Measurements from ENCODE around the gene CHI3L1. TPM values are rescaled to one million over a fixed set of nuclear protein-coding genes. Genes with fewer than 3 reads are reported as not detected.

The CHI3L1 gene
- total RNA-seq, 1 donor from 2014 or later = not detected

DNA sequence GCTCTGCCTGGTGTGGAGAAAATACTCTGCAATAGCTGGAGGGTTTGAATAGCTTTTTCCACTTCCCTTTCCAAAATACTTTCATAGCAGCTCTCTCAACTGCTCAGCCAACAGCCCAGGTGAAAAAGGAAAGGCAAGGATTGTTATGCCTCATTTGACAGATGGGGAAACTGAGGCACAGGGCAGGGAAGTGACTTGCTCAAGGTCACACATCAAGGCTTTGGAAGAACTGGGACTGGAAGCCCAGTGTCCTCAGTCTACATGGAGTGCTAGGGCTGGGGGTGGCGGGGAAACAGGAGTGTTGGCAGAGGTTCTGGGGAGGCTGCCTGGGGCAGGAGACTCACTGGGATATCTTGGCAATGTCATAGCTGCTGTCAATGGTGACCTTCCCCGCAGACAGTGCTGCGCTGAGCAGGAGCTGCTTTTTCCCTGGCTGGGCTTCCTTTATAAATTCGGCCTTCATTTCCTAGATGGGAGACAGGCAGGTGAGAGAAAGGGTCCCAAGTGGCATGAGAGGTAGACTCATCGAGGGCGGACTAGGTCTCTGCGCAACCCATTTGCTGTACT is 4.0 kb downstream of the CHI3L1 start:
- no peak overlapping the region for H3K4me3 Mint-ChIP-seq (ENCODE audit: unreplicated experiment)
- DNase-seq (ENCODE audit: low spot score) = no peak
- H3K27me3 Mint-ChIP-seq (ENCODE audit: low read depth) = peaks cover 3% of the 10 kb centered on the region
- no peaks in the 10 kb centered on the region for H3K9me3 Mint-ChIP-seq (ENCODE audit: low read depth)
- peaks cover 8% of the 10 kb centered on the region for H3K4me1 Mint-ChIP-seq (ENCODE audit: low read depth)
- no peak overlapping the region for H3K27ac Mint-ChIP-seq (ENCODE audit: unreplicated experiment)
- H3K36me3 Mint-ChIP-seq (ENCODE audit: low read depth) = no peaks in the 10 kb centered on the region
- TF ChIP-seq, protein P1, sequence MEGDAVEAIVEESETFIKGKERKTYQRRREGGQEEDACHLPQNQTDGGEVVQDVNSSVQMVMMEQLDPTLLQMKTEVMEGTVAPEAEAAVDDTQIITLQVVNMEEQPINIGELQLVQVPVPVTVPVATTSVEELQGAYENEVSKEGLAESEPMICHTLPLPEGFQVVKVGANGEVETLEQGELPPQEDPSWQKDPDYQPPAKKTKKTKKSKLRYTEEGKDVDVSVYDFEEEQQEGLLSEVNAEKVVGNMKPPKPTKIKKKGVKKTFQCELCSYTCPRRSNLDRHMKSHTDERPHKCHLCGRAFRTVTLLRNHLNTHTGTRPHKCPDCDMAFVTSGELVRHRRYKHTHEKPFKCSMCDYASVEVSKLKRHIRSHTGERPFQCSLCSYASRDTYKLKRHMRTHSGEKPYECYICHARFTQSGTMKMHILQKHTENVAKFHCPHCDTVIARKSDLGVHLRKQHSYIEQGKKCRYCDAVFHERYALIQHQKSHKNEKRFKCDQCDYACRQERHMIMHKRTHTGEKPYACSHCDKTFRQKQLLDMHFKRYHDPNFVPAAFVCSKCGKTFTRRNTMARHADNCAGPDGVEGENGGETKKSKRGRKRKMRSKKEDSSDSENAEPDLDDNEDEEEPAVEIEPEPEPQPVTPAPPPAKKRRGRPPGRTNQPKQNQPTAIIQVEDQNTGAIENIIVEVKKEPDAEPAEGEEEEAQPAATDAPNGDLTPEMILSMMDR (IDR thresholded peaks at IDR 0.05) = no peak

DNA sequence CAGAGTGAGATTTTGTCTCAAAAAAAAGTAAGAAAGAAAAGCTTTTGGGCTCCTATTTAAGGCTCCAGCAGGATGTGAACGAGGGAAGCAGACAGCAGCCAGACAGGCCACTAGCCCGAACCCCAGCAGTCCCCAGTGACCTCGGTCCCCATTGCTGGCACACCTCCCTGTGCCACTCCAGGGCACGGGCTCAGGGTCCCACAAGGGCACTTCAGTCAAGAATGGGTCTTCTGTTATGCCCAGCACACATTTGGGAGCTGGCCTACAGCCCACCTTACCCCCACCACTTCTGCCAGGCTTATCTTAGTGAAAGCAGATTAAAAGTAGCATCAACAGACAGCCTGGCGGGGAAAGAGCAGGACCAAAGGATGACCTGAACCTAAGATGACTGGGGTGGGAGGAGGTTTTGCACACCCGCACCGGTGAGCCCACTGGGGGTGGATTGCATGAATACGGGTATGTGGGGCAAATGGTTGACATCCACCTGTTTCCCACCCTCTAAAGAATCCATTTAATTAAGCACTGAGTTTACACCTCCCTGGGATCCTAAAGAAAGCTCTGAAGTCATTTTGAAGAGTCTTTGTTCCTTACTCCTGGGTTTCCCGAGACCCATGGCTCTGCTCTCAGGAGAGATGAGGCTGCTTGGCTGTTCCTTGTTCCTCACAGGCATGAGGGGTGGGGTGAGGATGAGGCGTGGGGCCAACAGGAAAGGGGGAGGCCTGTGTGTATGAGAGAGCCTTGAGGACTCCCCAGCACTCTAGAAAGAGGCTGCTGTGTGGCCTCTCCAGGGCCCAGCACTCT is 4.7 kb downstream of the CHI3L1 start:
- Mint-ChIP-seq H3K27ac (ENCODE audit: unreplicated experiment) (no peak overlapping the region), H3K4me3 (ENCODE audit: unreplicated experiment) (no peak overlapping the region), H3K4me1 (ENCODE audit: low read depth) (peaks cover 15% of the 10 kb centered on the region), H3K36me3 (ENCODE audit: low read depth) (no peaks in the 10 kb centered on the region), H3K27me3 (ENCODE audit: low read depth) (peaks cover 3% of the 10 kb centered on the region), H3K9me3 (ENCODE audit: low read depth) (no peaks in the 10 kb centered on the region)
- no peak for DNase-seq (ENCODE audit: low spot score)
- TF ChIP-seq, protein P1 (IDR thresholded peaks at IDR 0.05) = no peak

DNA sequence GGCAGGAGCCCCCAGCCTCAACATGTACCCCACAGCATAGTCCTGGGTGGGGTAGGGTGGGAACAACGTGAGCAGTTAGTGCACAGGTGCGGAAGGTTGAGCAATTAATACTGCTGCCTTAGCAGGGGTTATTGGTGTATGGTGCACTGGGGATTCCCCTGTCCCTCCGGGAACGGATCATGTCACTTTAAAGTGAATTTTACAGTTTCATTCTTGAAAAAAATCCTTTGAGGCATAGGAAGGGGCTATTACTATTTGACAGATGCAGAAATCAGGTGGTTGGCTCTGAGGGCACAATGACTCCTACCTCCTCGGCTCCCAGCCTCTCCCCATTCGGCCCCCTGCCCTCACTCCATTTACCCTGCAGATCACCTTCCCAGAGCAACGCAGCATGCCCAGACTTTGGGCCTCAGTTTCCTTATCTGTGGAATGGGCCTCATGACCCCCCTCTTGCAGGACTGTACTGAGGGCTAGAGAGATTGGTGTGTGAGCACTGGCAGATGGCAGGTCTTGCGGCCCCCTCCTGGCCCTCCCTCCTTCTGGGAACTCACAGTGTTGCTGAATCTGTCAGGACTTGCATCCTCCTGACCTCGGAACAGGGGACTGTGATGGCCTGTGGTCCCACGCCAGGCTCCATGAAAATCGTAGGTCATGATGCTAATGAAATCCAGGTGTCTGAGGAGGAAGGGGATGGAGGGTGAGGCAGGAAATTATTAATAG is 5.7 kb downstream of the CHI3L1 start:
- DNase-seq (ENCODE audit: low spot score) = no peak
- Mint-ChIP-seq H3K4me3 (ENCODE audit: unreplicated experiment) (no peak overlapping the region), H3K9me3 (ENCODE audit: low read depth) (no peaks in the 10 kb centered on the region), H3K4me1 (ENCODE audit: low read depth) (peaks cover 19% of the 10 kb centered on the region), H3K36me3 (ENCODE audit: low read depth) (no peaks in the 10 kb centered on the region), H3K27ac (ENCODE audit: unreplicated experiment) (no peak overlapping the region), H3K27me3 (ENCODE audit: low read depth) (no peaks in the 10 kb centered on the region)
- TF ChIP-seq, protein P1 (IDR thresholded peaks at IDR 0.05) = no peak

DNA sequence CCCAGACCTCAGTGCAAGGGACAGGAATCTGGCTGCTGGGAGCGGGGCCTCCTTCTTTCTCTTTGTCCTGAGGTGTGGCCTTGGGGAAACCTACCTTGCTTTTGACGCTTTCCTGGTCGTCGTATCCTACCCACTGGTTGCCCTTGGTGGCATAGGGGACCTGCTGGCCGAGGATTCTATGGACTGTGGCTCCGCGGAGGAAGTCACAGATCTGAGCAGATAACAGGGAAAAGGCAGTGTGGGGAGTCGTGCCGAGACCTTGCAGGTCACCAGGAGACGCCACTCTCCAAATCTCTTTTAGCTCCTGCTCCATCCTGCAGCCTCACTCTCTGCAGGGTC is 6.9 kb downstream of the CHI3L1 start:
- Mint-ChIP-seq H3K4me3 (ENCODE audit: unreplicated experiment) (no peak overlapping the region), H3K36me3 (ENCODE audit: low read depth) (no peaks in the 10 kb centered on the region), H3K27ac (ENCODE audit: unreplicated experiment) (no peak overlapping the region), H3K4me1 (ENCODE audit: low read depth) (peaks cover 19% of the 10 kb centered on the region), H3K27me3 (ENCODE audit: low read depth) (no peaks in the 10 kb centered on the region), H3K9me3 (ENCODE audit: low read depth) (no peaks in the 10 kb centered on the region)
- TF ChIP-seq, protein P1 (IDR thresholded peaks at IDR 0.05) = no peak
- no peak for DNase-seq (ENCODE audit: low spot score)

DNA sequence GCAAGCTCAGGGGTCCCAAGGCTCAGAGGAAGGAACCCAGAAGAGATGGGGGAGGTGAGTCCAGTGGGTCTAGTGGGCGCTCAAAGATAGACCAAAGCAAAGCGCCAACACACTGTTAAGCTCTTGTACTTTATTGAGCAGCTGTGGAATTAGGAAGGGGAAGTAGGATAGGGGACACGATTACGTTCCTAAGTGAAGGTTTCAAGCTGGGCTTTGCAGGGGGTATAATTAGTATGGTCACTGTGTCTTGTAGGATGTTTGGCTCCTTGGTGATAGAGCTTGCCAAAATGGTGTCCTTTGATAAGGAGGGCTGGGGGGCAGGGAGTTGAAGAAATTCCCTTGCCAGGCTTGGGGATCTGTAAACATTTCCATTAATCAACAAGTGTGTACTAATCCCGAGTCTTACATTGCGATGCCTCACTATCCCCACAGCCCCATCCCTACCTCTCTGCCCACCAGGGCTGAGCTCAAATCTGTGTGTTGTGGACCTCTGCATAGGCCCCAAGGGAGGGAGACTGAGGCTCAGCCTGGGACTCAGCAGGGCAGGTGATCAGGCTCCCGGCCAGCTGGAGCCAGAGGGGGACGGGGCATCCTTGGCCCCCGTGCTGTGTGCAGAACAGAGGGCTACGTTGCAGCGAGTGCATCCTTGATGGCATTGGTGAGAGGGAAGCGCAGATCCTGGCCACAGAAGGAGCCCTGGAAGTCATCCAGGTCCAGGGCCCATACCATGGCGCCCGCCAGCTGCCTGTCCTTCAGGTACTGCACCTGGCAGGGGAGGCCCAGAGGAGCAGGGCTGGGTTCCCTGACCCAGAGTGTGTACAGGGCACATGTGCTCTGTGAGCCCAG is 7.5 kb downstream of the CHI3L1 start:
- H3K36me3 Mint-ChIP-seq (ENCODE audit: low read depth) = no peaks in the 10 kb centered on the region
- no peak overlapping the region for H3K4me3 Mint-ChIP-seq (ENCODE audit: unreplicated experiment)
- no peak overlapping the region for H3K27ac Mint-ChIP-seq (ENCODE audit: unreplicated experiment)
- TF ChIP-seq, protein P1 (IDR thresholded peaks at IDR 0.05) = no peak
- H3K27me3 Mint-ChIP-seq (ENCODE audit: low read depth) = no peaks in the 10 kb centered on the region
- no peaks in the 10 kb centered on the region for H3K9me3 Mint-ChIP-seq (ENCODE audit: low read depth)
- peaks cover 19% of the 10 kb centered on the region for H3K4me1 Mint-ChIP-seq (ENCODE audit: low read depth)
- DNase-seq (ENCODE audit: low spot score) = no peak
